ENCODE measurements around the gene KRT12. TPM values are rescaled to one million over a fixed set of nuclear protein-coding genes. Genes with fewer than 3 reads are reported as not detected.

KRT12 gene
- total RNA-seq, 1 experiment from 2014 or later = not detected

- no peak for DNase-seq
- H3K36me3 ChIP-seq = no peaks in the 10 kb centered on the region
These were observed 25.8 kb downstream of the KRT12 start for GRCh38 chr17:40841246-40841645.

GRCh38 chr17:40839194-40839593, 27.8 kb downstream of the KRT12 start:
- Histone ChIP-seq H3K4me1 (no peaks in the 10 kb centered on the region), H3K27me3 (no peaks in the 10 kb centered on the region), H3K27ac (no peak overlapping the region), H3K4me3 (no peak overlapping the region), H3K36me3 (peaks cover 3% of the 10 kb centered on the region; the same call in 1 of the 2 replicates), H3K9me3 (replicated peaks) (no peaks in the 10 kb centered on the region)
- no peak for DNase-seq

More at GRCh38 chr17:40841246-40841645, 25.8 kb downstream of the KRT12 start:
- Histone ChIP-seq H3K4me3 (no peak overlapping the region), H3K4me1 (no peaks in the 10 kb centered on the region), H3K9me3 (replicated peaks) (no peaks in the 10 kb centered on the region), H3K27me3 (no peaks in the 10 kb centered on the region), H3K27ac (no peak overlapping the region)

- Histone ChIP-seq H3K36me3 (peaks cover 6% of the 10 kb centered on the region; the same call in 1 of the 2 replicates), H3K4me1 (no peaks in the 10 kb centered on the region), H3K27me3 (no peaks in the 10 kb centered on the region), H3K9me3 (replicated peaks) (no peaks in the 10 kb centered on the region), H3K27ac (no peak overlapping the region), H3K4me3 (no peak overlapping the region)
- no peak for DNase-seq
These were observed 31.0 kb downstream of the KRT12 start for GRCh38 chr17:40836020-40836419.

GRCh38 chr17:40833882-40834281, 33.1 kb downstream of the KRT12 start:
- H3K4me1 ChIP-seq = no peaks in the 10 kb centered on the region
- H3K27ac ChIP-seq = no peak overlapping the region
- peaks cover 6% of the 10 kb centered on the region; the same call in 1 of the 2 replicates for H3K36me3 ChIP-seq
- no peaks in the 10 kb centered on the region for H3K9me3 ChIP-seq (replicated peaks)
- no peak for DNase-seq
- no peak overlapping the region for H3K4me3 ChIP-seq
- no peaks in the 10 kb centered on the region for H3K27me3 ChIP-seq

GRCh38 chr17:40832840-40833239, 34.2 kb downstream of the KRT12 start:
- H3K36me3 ChIP-seq = peaks cover 6% of the 10 kb centered on the region; the same call in 1 of the 2 replicates
- H3K9me3 ChIP-seq (replicated peaks) = no peaks in the 10 kb centered on the region
- no peak overlapping the region for H3K4me3 ChIP-seq
- H3K4me1 ChIP-seq = no peaks in the 10 kb centered on the region
- DNase-seq = no peak
- H3K27ac ChIP-seq = no peak overlapping the region
- no peaks in the 10 kb centered on the region for H3K27me3 ChIP-seq

GRCh38 chr17:40830085-40830776, 36.8 kb downstream of the KRT12 start:
- no peak for DNase-seq
- no peaks in the 10 kb centered on the region for H3K9me3 ChIP-seq (replicated peaks)
- no peaks in the 10 kb centered on the region for H3K27me3 ChIP-seq
- H3K36me3 ChIP-seq = peaks cover 6% of the 10 kb centered on the region; the same call in 1 of the 2 replicates
- no peak overlapping the region for H3K27ac ChIP-seq
- H3K4me3 ChIP-seq = no peak overlapping the region
- no peaks in the 10 kb centered on the region for H3K4me1 ChIP-seq

GRCh38 chr17:40828454-40829044, 38.5 kb downstream of the KRT12 start:
- no peak overlapping the region for H3K4me3 ChIP-seq
- H3K4me1 ChIP-seq = no peaks in the 10 kb centered on the region
- no peak for DNase-seq
- no peak overlapping the region for H3K27ac ChIP-seq
- H3K27me3 ChIP-seq = no peaks in the 10 kb centered on the region
- H3K9me3 ChIP-seq (replicated peaks) = no peaks in the 10 kb centered on the region
- no peaks in the 10 kb centered on the region; the same call in 1 of the 2 replicates for H3K36me3 ChIP-seq

GRCh38 chr17:40827746-40828453, 39.1 kb downstream of the KRT12 start:
- Histone ChIP-seq H3K4me1 (no peaks in the 10 kb centered on the region), H3K27ac (no peak overlapping the region), H3K4me3 (no peak overlapping the region), H3K9me3 (replicated peaks) (no peaks in the 10 kb centered on the region), H3K36me3 (no peaks in the 10 kb centered on the region; the same call in 1 of the 2 replicates), H3K27me3 (no peaks in the 10 kb centered on the region)
- no peak for DNase-seq

GRCh38 chr17:40825599-40825998, 41.4 kb downstream of the KRT12 start:
- no peak overlapping the region for H3K27ac ChIP-seq
- no peaks in the 10 kb centered on the region for H3K9me3 ChIP-seq (replicated peaks)
- no peak for DNase-seq
- H3K36me3 ChIP-seq = no peaks in the 10 kb centered on the region; the same call in 1 of the 2 replicates
- no peaks in the 10 kb centered on the region for H3K27me3 ChIP-seq
- H3K4me3 ChIP-seq = no peak overlapping the region
- no peaks in the 10 kb centered on the region for H3K4me1 ChIP-seq

GRCh38 chr17:40824015-40824832, 42.8 kb downstream of the KRT12 start:
- Histone ChIP-seq H3K9me3 (replicated peaks) (no peaks in the 10 kb centered on the region), H3K4me3 (no peak overlapping the region), H3K27me3 (no peaks in the 10 kb centered on the region), H3K27ac (no peak overlapping the region), H3K4me1 (no peaks in the 10 kb centered on the region), H3K36me3 (no peaks in the 10 kb centered on the region; the same call in 1 of the 2 replicates)
- no peak for DNase-seq

- DNase-seq = no peak
- no peak within 1 kb of the TSS for H3K27ac ChIP-seq
- no peaks in the 10 kb centered on the region for H3K9me3 ChIP-seq (replicated peaks)
- H3K36me3 ChIP-seq = peaks cover 7% of the 10 kb centered on the region
- H3K4me1 ChIP-seq = no peaks in the 10 kb centered on the region
- H3K4me3 ChIP-seq = no peak within 1 kb of the TSS
- no peaks in the 10 kb centered on the region for H3K27me3 ChIP-seq
These were observed 44.8 kb downstream of the KRT12 start, which contains the start of gene KRT10 for GRCh38 chr17:40822132-40822812. TSS of gene KRT10 (minus strand) at chr17:40822614. CDS start at chr17:40822585, 29 bp downstream.

- H3K36me3 ChIP-seq = peaks cover 9% of the 10 kb centered on the region
- no peak for DNase-seq
These were observed 45.5 kb downstream of the KRT12 start for GRCh38 chr17:40821536-40821935.

GRCh38 chr17:40820228-40820838, 46.7 kb downstream of the KRT12 start:
- Histone ChIP-seq H3K9me3 (replicated peaks) (no peaks in the 10 kb centered on the region), H3K27me3 (no peaks in the 10 kb centered on the region), H3K4me3 (no peak overlapping the region), H3K36me3 (peaks cover 9% of the 10 kb centered on the region), H3K4me1 (no peaks in the 10 kb centered on the region), H3K27ac (no peak overlapping the region)
- DNase-seq = no peak

More at GRCh38 chr17:40821536-40821935, 45.5 kb downstream of the KRT12 start:
- no peaks in the 10 kb centered on the region for H3K4me1 ChIP-seq
- no peaks in the 10 kb centered on the region for H3K27me3 ChIP-seq
- H3K4me3 ChIP-seq = no peak overlapping the region
- no peaks in the 10 kb centered on the region for H3K9me3 ChIP-seq (replicated peaks)
- H3K27ac ChIP-seq = no peak overlapping the region

All from SJCRH30 (cell line).